IMR-90 (cell line): Measurements from ENCODE around the gene PRRX1. TPM values are rescaled to one million over a fixed set of nuclear protein-coding genes. Genes with fewer than 3 reads are reported as not detected.
A peak's percentile ranks its signal among the peaks of the same experiment; 100 is the strongest.

Source experiments
- ATAC-seq: fragments of 200-7000 bp; cut with Tn5 transposase; 2 replicates; pipeline ENCODE4 v1.9.1; 2020; ENCODE audit warnings: low read depth, mild to moderate bottlenecking, moderate library complexity
- BruUV-seq: library from RNA; stranded (reverse); fragments of 400-500 nt; replicated peaks from 2 replicates; lab custom pipeline; 2021; lab: Mats Ljungman, UMichigan
- CTCF ChIA-PET: fragments of 300-600 bp; formaldehyde crosslinking; extraction: SDS; loops from one replicate; lab custom pipeline; 2021; ENCODE audit warnings: antibody characterized with exemption; lab: Yijun Ruan, JAX
- POLR2A ChIA-PET: fragments of 300-600 bp; sonication (Branson Sonifier 250); formaldehyde crosslinking; loops from one replicate; lab custom pipeline; 2022; ENCODE audit warnings: antibody characterized with exemption; ENCODE audit not compliant: unreplicated experiment; lab: Charles Lee
- DNase-seq: peaks from one replicate; pipeline ENCODE4 v3.0.0; 2013
- H2AFZ ChIP-seq: replicated peaks from 2 replicates; pipeline ENCODE3; 2013; ENCODE audit warnings: low read length, mild to moderate bottlenecking; ENCODE audit not compliant: poor library complexity
- H2AK5ac ChIP-seq: 2 replicates; pipeline ENCODE4 v1.6.1; 2013; ENCODE audit warnings: low read depth, low read length, inconsistent platforms
- H2AK9ac ChIP-seq: replicated peaks from 2 replicates; pipeline ENCODE3; 2013; ENCODE audit warnings: mild to moderate bottlenecking, low read depth, low read length, moderate library complexity; ENCODE audit not compliant: poor library complexity
- H2BK120ac ChIP-seq: 2 replicates; pipeline ENCODE4 v1.6.1; 2013; ENCODE audit warnings: low read depth, low read length, inconsistent platforms
- H2BK15ac ChIP-seq: 3 replicates; pipeline ENCODE4 v1.6.1; 2013; ENCODE audit warnings: low read depth, low read length, inconsistent platforms
- H2BK20ac ChIP-seq: 2 replicates; pipeline ENCODE4 v1.6.1; 2013; ENCODE audit warnings: low read depth, mild to moderate bottlenecking, inconsistent platforms, low read length, moderate library complexity
- H2BK5ac ChIP-seq: 2 replicates; pipeline ENCODE4 v1.6.1; 2013; ENCODE audit warnings: mild to moderate bottlenecking, low read depth, low read length, inconsistent platforms; ENCODE audit not compliant: poor library complexity, severe bottlenecking
- H3K14ac ChIP-seq: replicated peaks from 2 replicates; pipeline ENCODE4 v1.6.1; 2013; ENCODE audit warnings: low read depth, low read length, inconsistent platforms
- H3K18ac ChIP-seq: 2 replicates; pipeline ENCODE4 v1.6.1; 2013; ENCODE audit warnings: low read depth, low read length, control low read depth
- H3K23ac ChIP-seq: 2 replicates; pipeline ENCODE4 v1.6.1; 2013; ENCODE audit warnings: low read depth, low read length, inconsistent platforms
- H3K27ac ChIP-seq: 2 replicates; pipeline ENCODE4 v1.5.1; 2013; ENCODE audit warnings: mild to moderate bottlenecking, control low read depth, low read length; ENCODE audit not compliant: insufficient read depth
- H3K27me3 ChIP-seq: 2 replicates; pipeline ENCODE4 v1.6.1; 2013; ENCODE audit warnings: low read length; ENCODE audit not compliant: control insufficient read depth, insufficient read depth
- H3K36me3 ChIP-seq: 2 replicates; pipeline ENCODE4 v1.6.1; 2013; ENCODE audit warnings: low read length, mixed read lengths; ENCODE audit not compliant: control insufficient read depth, insufficient read depth
- H3K4ac ChIP-seq: 2 replicates; pipeline ENCODE4 v1.6.1; 2013; ENCODE audit warnings: low read depth, low read length, inconsistent platforms
- H3K4me1 ChIP-seq: 2 replicates; pipeline ENCODE4 v1.6.1; 2013; ENCODE audit warnings: low read length, mixed read lengths; ENCODE audit not compliant: control insufficient read depth, insufficient read depth
- H3K4me2 ChIP-seq: 2 replicates; pipeline ENCODE4 v1.6.1; 2013; ENCODE audit warnings: low read depth, mild to moderate bottlenecking, control low read depth, low read length, moderate library complexity
- H3K4me3 ChIP-seq: 2 replicates; pipeline ENCODE4 v1.5.1; 2013; ENCODE audit warnings: low read depth, mild to moderate bottlenecking, control low read depth, low read length, moderate library complexity; ENCODE audit not compliant: insufficient read depth
- H3K56ac ChIP-seq: 2 replicates; pipeline ENCODE4 v1.6.1; 2013; ENCODE audit warnings: low read length, inconsistent platforms; ENCODE audit not compliant: insufficient read depth; ENCODE audit errors: extremely low read depth
- H3K79me1 ChIP-seq, 2 experiments: 2 replicates each; pipeline ENCODE4 v1.6.1; 2013; ENCODE audit warnings: low read length in 2 of 2, inconsistent platforms in 1 of 2, low read depth in 1 of 2
- H3K9ac ChIP-seq: 2 replicates; pipeline ENCODE4 v1.6.1; 2013; ENCODE audit warnings: low read depth, low read length, control low read depth
- H3K9me1 ChIP-seq: 2 replicates; pipeline ENCODE4 v1.6.1; 2013; ENCODE audit warnings: low read length, inconsistent platforms; ENCODE audit not compliant: insufficient read depth
- H3K9me3 ChIP-seq: 2 replicates; pipeline ENCODE4 v1.6.1; 2013; ENCODE audit warnings: low read length; ENCODE audit not compliant: control insufficient read depth, insufficient read depth
- H4K20me1 ChIP-seq: 2 replicates; pipeline ENCODE4 v1.6.1; 2013; ENCODE audit warnings: low read length, inconsistent platforms; ENCODE audit not compliant: insufficient read depth
- H4K5ac ChIP-seq: 2 replicates; pipeline ENCODE4 v1.6.1; 2013; ENCODE audit warnings: mild to moderate bottlenecking, low read depth, low read length, control low read depth
- H4K8ac ChIP-seq, 2 experiments: 2 replicates each; pipeline ENCODE4 v1.6.1; 2013; ENCODE audit warnings: low read depth in 2 of 2, low read length in 2 of 2, control low read depth in 1 of 2, inconsistent platforms in 1 of 2
- H4K91ac ChIP-seq: 2 replicates; pipeline ENCODE4 v1.6.1; 2013; ENCODE audit warnings: low read depth, low read length, inconsistent platforms; ENCODE audit not compliant: insufficient read depth
- CEBPB ChIP-seq: IDR thresholded peaks from 2 replicates; pipeline ENCODE4 v1.6.1; 2012; ENCODE audit warnings: low read depth, low read length, improper control_type of control experiment
- FOS ChIP-seq: fragments of 150-350 bp; IDR thresholded peaks from 2 replicates; pipeline ENCODE4 v1.6.1; 2016; ENCODE audit warnings: low read depth, low read length
- MAZ ChIP-seq: IDR thresholded peaks from 2 replicates; pipeline ENCODE4 v1.6.1; 2012; ENCODE audit warnings: low read depth, mild to moderate bottlenecking, low read length, improper control_type of control experiment, moderate library complexity, borderline replicate concordance
- MXI1 ChIP-seq: IDR thresholded peaks from 2 replicates; pipeline ENCODE4 v1.6.1; 2012; ENCODE audit warnings: low read depth, mild to moderate bottlenecking, low read length, moderate library complexity, borderline replicate concordance
- NFE2L2 ChIP-seq: fragments of 150-350 bp; IDR thresholded peaks from 2 replicates; pipeline ENCODE4 v1.6.1; 2016; ENCODE audit warnings: low read depth, mild to moderate bottlenecking, low read length
- POLR2A ChIP-seq: IDR thresholded peaks from 2 replicates; pipeline ENCODE4 v1.6.1; 2012; ENCODE audit warnings: mild to moderate bottlenecking, low read depth, low read length
- WGBS, 2 experiments: methylation state at CpG; one replicate each; pipeline versions ENCODE4 v1.1.5 to v1.1.7; 2013; ENCODE audit warnings: missing lambda C conversion rate in 2 of 2; ENCODE audit not compliant: insufficient read length in 1 of 2; ENCODE audit errors: extremely low coverage in 2 of 2; 5-methylcytosine and 5-hydroxymethylcytosine counted together
- dilution Hi-C: fragments of 300-500 bp; cut with HindIII; formaldehyde crosslinking; loops from one replicate; pipeline ENCODE4 v1.14.3; 2018; ENCODE audit warnings: low sequenced_read_pairs; ENCODE audit not compliant: unreplicated experiment
- in situ Hi-C: fragments of 300-500 bp; cut with MboI; formaldehyde crosslinking; loops from 3 replicates; pipeline ENCODE4 v1.14.3; 2019; ENCODE audit warnings: low sequenced_read_pairs, inconsistent platforms, mixed read lengths
- intact Hi-C: fragments of 100-400 bp; cut with micrococcal nuclease; formaldehyde crosslinking; loops from 2 replicates; pipeline ENCODE4 v1.10.0; 2022
- polyA plus RNA-seq, 3 experiments: library from polyadenylated mRNA; depleted of rRNA; stranded (reverse); fragments of >200 nt; gene quantifications; 2 replicates each; pipeline ENCODE4 v1.2.3, GENCODE V29; 2012; ENCODE audit warnings: low replicate concordance in 1 of 3
- total RNA-seq: library from RNA; depleted of rRNA; stranded (reverse); fragments of >200 nt; gene quantifications from 2 replicates; pipeline ENCODE4 v1.2.3, GENCODE V29; 2012

Gene PRRX1
- total and polyA plus RNA-seq, 2 of the 4 experiments (the other 2 are of a cell fraction): 50.0 to 65.4 TPM

GRCh38 chr1:170663404-170664092, 383 bp upstream of the PRRX1 start:
- peak overlapping the region; percentile 78 for H4K91ac ChIP-seq
- peak overlapping the region; percentile 56; the same call in 1 of the 2 replicates for H2AK5ac ChIP-seq
- no peaks in the 10 kb centered on the region for H3K9me1 ChIP-seq
- peaks cover 5 to 44% of the 10 kb centered on the region in 2 experiments; a peak in 3 of 4 replicates for H3K79me1 ChIP-seq
- H3K9ac ChIP-seq: peak overlapping the region; percentile 86
- no CpG with 5 or more reads among the region's 12 CpGs for WGBS, 2 experiments
- H2BK15ac ChIP-seq: peak overlapping the region; percentile 71; the same call in 1 of the 3 replicates
- peaks cover 10% of the 10 kb centered on the region for H3K4me1 ChIP-seq
- peak; percentile 46 for DNase-seq
- peak overlapping the region; percentile 93 for H3K23ac ChIP-seq
- TF ChIP-seq MXI1: no peak
- no peak for TF ChIP-seq FOS
- 0 out of 2 replicates have a peak, but pooled peaks have one; percentile 21 for TF ChIP-seq POLR2A
- TF ChIP-seq MAZ: no peak
- TF ChIP-seq NFE2L2: no peak
- TF ChIP-seq CEBPB: no peak
- H3K27ac ChIP-seq: peak overlapping the region; percentile 80
- in situ Hi-C loops: loop anchor here (10.0 to 25.0 kb wide), 3 partner anchors 129 to 726 kb away; partner anchors contain the start of gene GORAB
- peak overlapping the region; percentile 94 for H3K56ac ChIP-seq
- H2AK9ac ChIP-seq: peak overlapping the region; percentile 71
- peak overlapping the region; percentile 89 for H2BK5ac ChIP-seq
- peak overlapping the region; percentile 93 for H4K5ac ChIP-seq
- H3K9me3 ChIP-seq: no peaks in the 10 kb centered on the region; the same call in 1 of the 2 replicates
- H3K4me2 ChIP-seq: peak overlapping the region; percentile 93
- H2AFZ ChIP-seq: peak overlapping the region; percentile 91
- ATAC-seq: no peak
- intact Hi-C loops: loop anchor here (1.0 to 10.0 kb wide), 11 partner anchors 101 to 734 kb away; partner anchors contain the start of gene KIFAP3
- peak overlapping the region; percentile 94 for H2BK120ac ChIP-seq
- H3K18ac ChIP-seq: peak overlapping the region; percentile 90
- H4K8ac ChIP-seq: peak overlapping the region; percentile 79 to 94
- peaks cover 8% of the 10 kb centered on the region; the same call in 1 of the 2 replicates for H3K36me3 ChIP-seq
- BruUV-seq: TSS peak; percentile 69
- peak overlapping the region; percentile 91 for H3K4ac ChIP-seq
- POLR2A ChIA-PET: no interaction called here
- H4K20me1 ChIP-seq: no peaks in the 10 kb centered on the region
- peak overlapping the region; percentile 88 for H3K4me3 ChIP-seq
- CTCF ChIA-PET: interaction anchor here (1.0 kb wide), 1 partner anchor 102 kb away, joined by 3 read pairs; no protein-coding TSS in a partner anchor
- peak overlapping the region; percentile 85 for H2BK20ac ChIP-seq
- peak overlapping the region; percentile 97 for H3K14ac ChIP-seq
- H3K27me3 ChIP-seq: no peaks in the 10 kb centered on the region
- dilution Hi-C loops: no loop called here
